ENCODE data around the gene NPAS2.

The NPAS2 gene

GRCh38 chr2:100944617-100945432, 124.9 kb downstream of the NPAS2 start:
- DNase-seq (ENCODE audit: low read depth): no peak

GRCh38 chr2:100945433-100945740, 125.4 kb downstream of the NPAS2 start:
- no peak for DNase-seq (ENCODE audit: low read depth)

DNA sequence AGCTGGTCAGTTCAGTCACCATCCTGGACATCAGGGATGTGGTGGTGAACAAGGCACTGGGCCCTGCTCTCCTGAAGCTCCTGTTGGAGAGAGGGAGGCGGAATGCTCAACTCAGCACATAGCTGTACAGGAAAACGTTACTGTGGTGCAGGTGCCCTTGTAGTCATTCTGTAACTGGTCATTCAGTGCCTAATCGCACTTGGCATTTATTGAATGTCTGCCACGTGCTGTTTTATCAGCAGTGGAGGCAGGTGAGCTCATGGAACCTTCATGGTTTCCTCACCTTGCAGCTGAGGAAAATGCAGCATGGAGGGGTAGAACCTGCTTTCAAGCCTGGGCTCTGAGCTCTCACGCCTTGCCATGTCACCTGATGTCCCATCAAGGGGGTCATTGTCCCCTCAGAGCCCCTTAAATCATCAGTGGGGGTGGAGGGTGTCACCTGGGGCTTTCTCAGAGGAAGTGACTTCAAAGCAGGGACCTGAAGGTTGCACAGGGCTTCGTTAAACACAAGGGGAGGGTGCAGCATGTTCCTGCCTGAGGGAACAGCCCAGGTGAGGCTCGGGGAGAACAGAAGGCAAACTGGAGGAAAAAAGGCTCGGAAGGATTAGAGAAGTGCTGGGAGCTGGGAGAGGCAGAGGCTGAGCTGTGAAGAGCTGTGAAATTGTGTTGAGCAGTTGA, 126.1 kb downstream of the NPAS2 start:
- DNase-seq (ENCODE audit: low read depth): no peak

- no peak for DNase-seq (ENCODE audit: low read depth)
Observed at GRCh38 chr2:100948942-100949811, 129.2 kb downstream of the NPAS2 start.

GRCh38 chr2:100952512-100952911, 132.6 kb downstream of the NPAS2 start:
- DNase-seq (ENCODE audit: low read depth): no peak

DNA sequence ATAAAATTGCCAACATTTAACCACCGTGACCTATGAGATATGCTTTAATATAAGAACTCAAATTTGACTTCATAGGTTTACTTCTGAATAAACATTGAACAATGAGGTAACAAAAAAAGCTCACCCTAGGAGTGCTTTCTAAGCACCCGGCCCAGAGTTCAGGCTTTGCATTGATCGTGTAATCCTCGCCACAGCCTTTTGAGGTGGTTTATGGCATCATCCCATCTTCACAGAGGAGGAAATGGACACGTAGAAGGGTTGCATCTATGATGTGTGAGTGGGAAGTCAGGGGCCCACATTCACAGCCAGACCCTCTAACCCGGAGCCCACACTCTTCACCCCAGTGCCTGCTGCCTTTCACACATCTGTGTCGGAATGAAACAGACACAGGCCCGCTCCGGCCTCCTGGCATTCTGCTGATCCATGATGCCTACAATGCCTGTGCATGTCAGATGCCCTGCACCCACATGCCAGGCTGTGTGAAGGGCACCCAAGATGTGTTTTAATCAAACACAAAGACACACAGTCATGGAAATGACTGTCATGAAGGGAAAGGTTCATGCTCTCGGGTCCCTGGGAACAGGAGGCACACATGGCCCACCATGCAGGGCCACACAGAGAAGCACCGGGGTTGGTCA, 133.6 kb downstream of the NPAS2 start:
- no peak for DNase-seq (ENCODE audit: low read depth)

GRCh38 chr2:100954044-100954420, 134.1 kb downstream of the NPAS2 start:
- no peak for DNase-seq (ENCODE audit: low read depth)

DNA sequence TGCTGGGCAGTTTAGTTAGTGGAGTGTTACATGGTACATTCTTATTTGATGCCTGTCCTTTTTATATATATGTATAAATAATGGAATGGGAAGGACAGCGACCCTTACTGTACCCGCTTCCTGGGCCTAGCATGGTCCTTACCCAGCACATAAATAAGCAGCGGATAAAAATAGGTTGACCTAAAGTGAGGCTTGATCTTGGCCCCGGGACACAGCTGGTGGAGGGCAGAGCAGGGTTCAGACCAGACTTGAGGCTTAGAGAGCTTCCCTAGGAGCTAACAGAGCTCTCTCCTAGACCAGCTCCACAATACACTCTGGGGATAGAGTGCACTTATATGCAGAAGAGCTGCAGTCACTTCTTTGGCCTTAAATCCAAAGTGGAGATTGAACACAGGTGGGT, 135.3 kb downstream of the NPAS2 start:
- no peak for DNase-seq (ENCODE audit: low read depth)

GRCh38 chr2:100956081-100956480, 136.1 kb downstream of the NPAS2 start:
- DNase-seq (ENCODE audit: low read depth): no peak

DNA sequence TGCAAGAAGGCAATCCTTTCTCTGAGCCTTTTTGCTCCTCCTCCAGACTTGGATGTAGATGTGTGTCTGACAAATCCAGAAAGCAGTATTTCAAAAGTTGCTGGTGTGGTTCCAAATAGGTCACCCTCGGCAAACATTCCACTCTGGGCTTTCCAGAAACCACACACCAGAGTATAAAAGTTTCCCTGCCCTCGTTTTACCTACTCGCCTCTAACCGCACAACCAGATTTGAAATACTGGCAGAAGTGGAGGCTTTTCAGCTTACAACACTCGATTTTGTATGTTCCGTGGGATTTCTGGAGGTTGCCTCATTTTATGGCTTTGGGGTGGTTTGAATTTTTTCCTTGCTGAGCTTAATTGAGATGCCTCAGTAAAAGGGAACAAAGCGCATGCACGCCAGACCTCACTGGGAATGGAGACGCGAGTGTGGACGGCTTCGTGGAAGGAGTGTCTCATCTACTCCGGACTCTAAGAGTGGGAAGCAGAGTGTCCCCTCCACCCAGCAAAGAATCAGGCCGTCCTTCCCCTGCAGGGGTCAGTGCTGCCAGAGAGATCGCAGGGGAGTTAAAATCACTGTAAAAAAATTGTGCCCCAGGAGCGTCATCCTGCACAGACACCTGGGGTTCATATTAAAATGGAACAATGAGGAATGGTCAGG, 138.2 kb downstream of the NPAS2 start:
- no peak for DNase-seq (ENCODE audit: low read depth)

DNA sequence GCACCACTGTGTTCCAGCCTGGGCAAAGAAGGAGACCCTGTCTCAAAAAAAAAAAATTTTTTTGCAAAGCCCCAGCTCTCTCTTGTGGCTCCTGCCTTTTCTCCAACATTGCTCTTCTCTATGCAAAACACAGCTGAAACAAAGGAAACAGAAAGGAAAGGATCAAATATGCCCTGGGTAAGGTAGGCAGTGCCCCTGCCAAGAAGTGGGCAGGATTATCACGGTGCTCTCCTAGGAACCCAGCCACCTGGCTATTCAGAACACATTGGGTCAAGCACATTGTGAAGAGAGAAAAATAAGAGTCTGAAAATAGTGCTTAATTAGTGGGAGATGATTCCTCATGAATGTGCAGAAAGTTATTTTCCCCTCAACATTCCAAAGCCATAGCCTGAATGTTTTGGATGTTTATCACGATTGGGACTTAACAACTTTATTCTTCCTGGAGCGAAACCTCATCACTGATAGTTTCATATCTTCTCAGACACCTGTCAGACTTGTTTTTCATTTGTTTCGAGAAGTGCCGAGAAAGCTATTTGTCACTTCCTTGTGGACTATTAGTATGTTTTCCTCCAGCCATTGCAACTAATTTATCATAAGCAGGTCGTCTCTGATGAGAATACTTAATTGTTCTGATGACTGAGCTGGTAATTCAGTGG, 139.4 kb downstream of the NPAS2 start:
- DNase-seq (ENCODE audit: low read depth): no peak

- DNase-seq (ENCODE audit: low read depth): no peak
Observed at GRCh38 chr2:100960688-100961087, 140.7 kb downstream of the NPAS2 start.

DNA sequence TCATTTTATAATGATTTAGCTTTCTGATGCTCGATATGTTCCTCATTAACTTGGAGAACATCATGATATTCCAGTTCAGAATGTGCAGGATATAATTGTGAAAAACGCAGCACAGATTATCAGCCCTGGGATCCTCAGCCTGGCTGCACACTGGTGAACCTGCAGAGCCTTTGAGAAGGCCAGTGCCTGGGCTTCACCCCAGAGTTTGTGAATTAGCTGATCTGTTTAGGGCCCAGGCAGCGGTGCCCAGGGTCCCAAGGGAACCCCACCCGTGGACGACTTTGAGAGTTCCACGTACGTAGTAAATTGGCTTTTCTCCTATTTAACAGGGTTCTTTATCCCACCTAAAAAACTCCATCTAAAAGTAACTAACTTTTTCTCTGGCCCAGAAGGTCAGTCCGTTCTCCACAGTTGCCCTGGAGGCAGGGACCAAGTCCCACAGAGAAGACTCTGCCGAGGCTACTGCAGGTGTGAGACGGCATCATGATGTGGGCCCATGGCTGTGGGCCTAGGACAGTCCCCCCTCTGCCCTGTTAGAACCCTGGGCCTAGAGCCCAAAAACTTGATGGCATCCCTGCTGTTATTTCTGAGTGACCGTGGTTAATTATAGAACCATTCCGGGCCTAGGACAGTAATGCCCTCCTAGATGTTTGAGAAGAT, 142.6 kb downstream of the NPAS2 start:
- no peak for DNase-seq (ENCODE audit: low read depth)

DNA sequence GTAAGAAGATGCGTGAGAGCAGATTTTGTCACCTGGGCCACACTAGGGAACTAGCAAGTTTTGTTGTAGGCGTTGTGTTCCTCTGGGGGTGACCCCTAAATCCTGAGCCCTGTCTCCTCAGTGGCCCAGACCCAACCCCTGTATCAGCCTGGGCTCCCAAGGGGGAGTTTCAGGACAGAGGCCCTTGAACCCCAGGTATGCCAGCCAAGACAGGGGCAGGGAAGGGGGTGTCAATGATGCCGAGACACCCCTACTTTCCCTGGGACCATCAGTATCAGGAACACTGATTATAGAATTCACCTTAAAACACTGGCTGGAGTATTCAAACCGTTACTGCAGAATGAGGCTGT, 143.1 kb downstream of the NPAS2 start:
- DNase-seq (ENCODE audit: low read depth): no peak

- DNase-seq (ENCODE audit: low read depth): no peak
Observed at GRCh38 chr2:100964222-100964621, 144.3 kb downstream of the NPAS2 start.

GRCh38 chr2:100964681-100965169, 144.8 kb downstream of the NPAS2 start:
- no peak for DNase-seq (ENCODE audit: low read depth)

GRCh38 chr2:100965596-100965995, 145.7 kb downstream of the NPAS2 start:
- no peak for DNase-seq (ENCODE audit: low read depth)

DNA sequence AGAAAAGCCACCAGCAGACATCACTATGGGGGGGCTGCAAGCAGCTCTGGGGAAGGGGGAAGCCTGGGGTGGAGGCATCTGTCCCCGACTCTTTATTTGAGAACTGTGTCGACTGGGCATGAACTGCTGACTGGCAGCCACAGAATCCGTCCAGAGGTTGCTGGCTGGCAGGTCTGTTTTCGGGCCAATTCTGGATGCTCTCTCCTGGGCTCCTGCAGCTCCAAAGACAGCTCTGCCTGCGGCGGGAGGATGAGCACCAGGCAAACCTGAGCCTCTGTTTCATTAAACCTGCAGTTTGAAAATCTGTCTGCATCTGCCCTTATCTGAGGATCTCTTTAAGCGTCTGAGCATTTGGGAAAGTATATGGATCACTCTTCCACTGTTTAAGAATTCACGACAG, 147.8 kb downstream of the NPAS2 start:
- DNase-seq (ENCODE audit: low read depth): no peak

GRCh38 chr2:100968146-100969145, 148.5 kb downstream of the NPAS2 start:
- DNase-seq (ENCODE audit: low read depth): no peak

Measured in activated T-cell treated with anti-CD3 and anti-CD28 coated beads for 24 hours (primary cell).